HG02678 (cell line): ENCODE data around the gene HMG20B.
"Not testable (repeated sequence)": the region's sequence is repeated elsewhere in the genome, so short reads cannot be mapped to it uniquely, and the experiment has no call there.

ENCODE experiments used
- ATAC-seq: cut with Tn5 transposase; IDR thresholded peaks from one replicate; pipeline ENCODE4 v1.9.1; 2021; ENCODE audit warnings: mild to moderate bottlenecking, moderate library complexity; ENCODE audit not compliant: unreplicated experiment

HMG20B gene

GRCh38 chr19:3572855-3573161 is at the start of gene HMG20B:
Gene HMG20B (plus strand): TSS chr19:3572944. CDS start chr19:3573310, 366 bp downstream.
- no peak for ATAC-seq

- no peak for ATAC-seq
Measured at GRCh38 chr19:3523361-3524077, 49.2 kb upstream of the HMG20B start.

- no peak for ATAC-seq
Measured at GRCh38 chr19:3524078-3524842, 48.5 kb upstream of the HMG20B start.

GRCh38 chr19:3524904-3525451 is 47.8 kb upstream of the HMG20B start:
- no peak for ATAC-seq

- no peak for ATAC-seq
Measured at GRCh38 chr19:3526507-3527237, 46.1 kb upstream of the HMG20B start.

GRCh38 chr19:3527238-3527910 is 45.4 kb upstream of the HMG20B start:
- ATAC-seq = no peak

- no peak for ATAC-seq
Measured at GRCh38 chr19:3528080-3528479, 44.7 kb upstream of the HMG20B start.

GRCh38 chr19:3528539-3529211 is 44.1 kb upstream of the HMG20B start:
- no peak for ATAC-seq

- not testable (repeated sequence) for ATAC-seq
Measured at GRCh38 chr19:3529299-3529698, 43.4 kb upstream of the HMG20B start.

GRCh38 chr19:3530389-3530788 is 42.4 kb upstream of the HMG20B start:
- no peak for ATAC-seq

- no peak for ATAC-seq
Measured at GRCh38 chr19:3531716-3532115, 41.0 kb upstream of the HMG20B start.

- no peak for ATAC-seq
Measured at GRCh38 chr19:3532154-3532786, 40.5 kb upstream of the HMG20B start.

- ATAC-seq = no peak
Measured at GRCh38 chr19:3533033-3533432, 39.7 kb upstream of the HMG20B start.

- no peak for ATAC-seq
Measured at GRCh38 chr19:3533563-3534216, 39.1 kb upstream of the HMG20B start.

- ATAC-seq = no peak
Measured at GRCh38 chr19:3534375-3535234, 38.1 kb upstream of the HMG20B start.

- no peak for ATAC-seq
Measured at GRCh38 chr19:3535235-3535535, 37.6 kb upstream of the HMG20B start.

GRCh38 chr19:3535563-3535965 is 37.2 kb upstream of the HMG20B start:
- no peak for ATAC-seq

GRCh38 chr19:3535981-3536380 is 36.8 kb upstream of the HMG20B start:
- ATAC-seq = no peak
